H9 (cell line): ENCODE results near the gene GGA1. TPM values are rescaled to one million over a fixed set of nuclear protein-coding genes. Genes with fewer than 3 reads are reported as not detected.

Source experiments
- DNase-seq: peaks from one replicate; pipeline ENCODE4 v3.0.0-alpha.2; 2017
- H2AFZ ChIP-seq: one replicate; pipeline ENCODE4 v1.6.1; 2013; ENCODE audit warnings: mild to moderate bottlenecking, low read length, control low read depth, moderate library complexity
- H2AK5ac ChIP-seq: 2 replicates; pipeline ENCODE4 v1.6.1; 2013; ENCODE audit warnings: low read length, control low read depth, mixed read lengths; ENCODE audit not compliant: insufficient read length
- H2BK120ac ChIP-seq: one replicate; pipeline ENCODE4 v1.6.1; 2013; ENCODE audit warnings: low read depth, mild to moderate bottlenecking, low read length, control low read depth, inconsistent platforms; ENCODE audit not compliant: poor library complexity, severe bottlenecking
- H2BK12ac ChIP-seq: 2 replicates; pipeline ENCODE4 v1.6.1; 2013; ENCODE audit warnings: low read length, control low read depth, mixed read lengths, low read depth; ENCODE audit not compliant: insufficient read length
- H2BK15ac ChIP-seq: 2 replicates; pipeline ENCODE4 v1.6.1; 2013; ENCODE audit warnings: low read depth, low read length, control low read depth
- H2BK20ac ChIP-seq: one replicate; pipeline ENCODE4 v1.6.1; 2013; ENCODE audit warnings: low read depth, mild to moderate bottlenecking, low read length, control low read depth, inconsistent platforms; ENCODE audit not compliant: poor library complexity, severe bottlenecking
- H2BK5ac ChIP-seq: 2 replicates; pipeline ENCODE4 v1.6.1; 2013; ENCODE audit warnings: low read length, control low read depth, mixed read lengths; ENCODE audit not compliant: insufficient read length
- H3K14ac ChIP-seq: 2 replicates; pipeline ENCODE4 v1.6.1; 2013; ENCODE audit warnings: low read length, control low read depth; ENCODE audit not compliant: insufficient read depth
- H3K18ac ChIP-seq: 2 replicates; pipeline ENCODE4 v1.6.1; 2013; ENCODE audit warnings: low read depth, mild to moderate bottlenecking, mixed read lengths, low read length, control low read depth; ENCODE audit not compliant: insufficient read length
- H3K23ac ChIP-seq: 2 replicates; pipeline ENCODE4 v1.6.1; 2013; ENCODE audit warnings: low read length, control low read depth, mixed read lengths, low read depth; ENCODE audit not compliant: insufficient read length
- H3K23me2 ChIP-seq: 2 replicates; pipeline ENCODE4 v1.6.1; 2013; ENCODE audit warnings: low read depth, mild to moderate bottlenecking, mixed read lengths, low read length, control low read depth; ENCODE audit not compliant: insufficient read length, poor library complexity, severe bottlenecking
- H3K27ac ChIP-seq: 2 replicates; pipeline ENCODE4 v1.5.1; 2013; ENCODE audit warnings: low read length, control low read depth, mixed read lengths, low read depth; ENCODE audit not compliant: insufficient read length
- H3K27me3 ChIP-seq: 2 replicates; pipeline ENCODE4 v1.6.1; 2013; ENCODE audit warnings: low read length, control low read depth, inconsistent platforms; ENCODE audit not compliant: insufficient read depth
- H3K4ac ChIP-seq: 2 replicates; pipeline ENCODE4 v1.6.1; 2013; ENCODE audit warnings: low read depth, mild to moderate bottlenecking, control low read depth, inconsistent platforms, low read length, moderate library complexity
- H3K4me1 ChIP-seq: 2 replicates; pipeline ENCODE4 v1.6.1; 2013; ENCODE audit warnings: low read length, control low read depth, inconsistent platforms; ENCODE audit not compliant: insufficient read depth
- H3K4me2 ChIP-seq: 2 replicates; pipeline ENCODE4 v1.6.1; 2013; ENCODE audit warnings: low read length, control low read depth, mixed read lengths; ENCODE audit not compliant: insufficient read length, insufficient read depth
- H3K56ac ChIP-seq: 2 replicates; pipeline ENCODE4 v1.6.1; 2013; ENCODE audit warnings: low read depth, mild to moderate bottlenecking, mixed read lengths, low read length, control low read depth; ENCODE audit not compliant: insufficient read length
- H3K79me1 ChIP-seq: 2 replicates; pipeline ENCODE4 v1.6.1; 2013; ENCODE audit warnings: low read depth, mild to moderate bottlenecking, moderate library complexity, low read length, control low read depth, inconsistent platforms; ENCODE audit not compliant: insufficient read depth, poor library complexity, severe bottlenecking
- H3K79me2 ChIP-seq: 2 replicates; pipeline ENCODE4 v1.6.1; 2013; ENCODE audit warnings: low read length, control low read depth, inconsistent platforms; ENCODE audit not compliant: insufficient read depth
- H3K9ac ChIP-seq: 2 replicates; pipeline ENCODE4 v1.6.1; 2013; ENCODE audit warnings: low read length, control low read depth, mixed read lengths; ENCODE audit not compliant: insufficient read length; ENCODE audit errors: extremely low read depth
- H3K9me3 ChIP-seq: one replicate; pipeline ENCODE4 v1.6.1; 2013; ENCODE audit warnings: low read depth, low read length, inconsistent platforms; ENCODE audit not compliant: control insufficient read depth
- H3T11ph ChIP-seq: one replicate; pipeline ENCODE4 v1.6.1; 2013; ENCODE audit warnings: mild to moderate bottlenecking, low read length, control low read depth, inconsistent platforms
- H4K20me1 ChIP-seq: one replicate; pipeline ENCODE4 v1.6.1; 2013; ENCODE audit not compliant: control insufficient read depth, insufficient read length, insufficient read depth
- H4K5ac ChIP-seq: 2 replicates; pipeline ENCODE4 v1.6.1; 2013; ENCODE audit warnings: low read depth, mild to moderate bottlenecking, mixed read lengths, low read length, control low read depth; ENCODE audit not compliant: insufficient read length
- H4K8ac ChIP-seq: replicated peaks from 2 replicates; pipeline ENCODE4 v1.6.1; 2013; ENCODE audit warnings: low read length, control low read depth, mixed read lengths, low read depth; ENCODE audit not compliant: insufficient read length
- H4K91ac ChIP-seq: 2 replicates; pipeline ENCODE4 v1.6.1; 2013; ENCODE audit warnings: low read depth, mild to moderate bottlenecking, moderate library complexity, mixed read lengths, low read length, control low read depth; ENCODE audit not compliant: insufficient read length
- H3K27ac Mint-ChIP-seq, 3 experiments: 2 replicates in 2 of 3; 3 replicates in 1 of 3; pipeline ENCODE4 v1.8.0; 2020 to 2021; ENCODE audit warnings: mixed read lengths in 3 of 3, mild to moderate bottlenecking in 1 of 3, moderate library complexity in 1 of 3
- H3K27me3 Mint-ChIP-seq: 2 replicates; pipeline ENCODE4 v1.8.0; 2021; ENCODE audit warnings: low read depth, mild to moderate bottlenecking, moderate library complexity, mixed read lengths
- H3K36me3 Mint-ChIP-seq, 3 experiments: 2 replicates in 2 of 3; 3 replicates in 1 of 3; pipeline ENCODE4 v1.8.0; 2020 to 2021; ENCODE audit warnings: low read depth in 3 of 3, mixed read lengths in 3 of 3; ENCODE audit not compliant: insufficient read depth in 1 of 3
- H3K4me1 Mint-ChIP-seq, 2 experiments: 2 replicates each; pipeline ENCODE4 v1.8.0; 2020; ENCODE audit warnings: mixed read lengths in 2 of 2
- H3K4me3 Mint-ChIP-seq, 2 experiments: 2 replicates in 1 of 2; 3 replicates in 1 of 2; pipeline ENCODE4 v1.8.0; 2020 to 2021; ENCODE audit warnings: mild to moderate bottlenecking in 2 of 2, mixed read lengths in 2 of 2, moderate library complexity in 1 of 2
- H3K9me3 Mint-ChIP-seq, 2 experiments: 2 replicates in 1 of 2; 3 replicates in 1 of 2; pipeline ENCODE4 v1.8.0; 2020; ENCODE audit warnings: mild to moderate bottlenecking in 2 of 2, mixed read lengths in 2 of 2, moderate library complexity in 1 of 2
- WGBS: extraction: QIAGEN DNeasy Blood & Tissue Kit; methylation state at CpG from one replicate; pipeline ENCODE4 v1.1.7; 2013; ENCODE audit warnings: missing lambda C conversion rate, low lambda C conversion rate, mixed read lengths; ENCODE audit not compliant: insufficient read length; ENCODE audit errors: extremely low coverage; 5-methylcytosine and 5-hydroxymethylcytosine counted together
- total RNA-seq: library from RNA; stranded (reverse); gene quantifications from 2 replicates; pipeline ENCODE4 v1.2.1, GENCODE V29; 2021
- TF ChIP-seq, protein P1 (sequence below): fragments of 200-600 bp; sonication (generic); conservative IDR thresholded peaks from 3 replicates; pipeline ENCODE4 v1.8.0; 2021; ENCODE audit warnings: antibody characterized with exemption, mild to moderate bottlenecking

The GGA1 gene
- total RNA-seq, 1 experiment from 2014 or later, result 61.7 TPM

DNA sequence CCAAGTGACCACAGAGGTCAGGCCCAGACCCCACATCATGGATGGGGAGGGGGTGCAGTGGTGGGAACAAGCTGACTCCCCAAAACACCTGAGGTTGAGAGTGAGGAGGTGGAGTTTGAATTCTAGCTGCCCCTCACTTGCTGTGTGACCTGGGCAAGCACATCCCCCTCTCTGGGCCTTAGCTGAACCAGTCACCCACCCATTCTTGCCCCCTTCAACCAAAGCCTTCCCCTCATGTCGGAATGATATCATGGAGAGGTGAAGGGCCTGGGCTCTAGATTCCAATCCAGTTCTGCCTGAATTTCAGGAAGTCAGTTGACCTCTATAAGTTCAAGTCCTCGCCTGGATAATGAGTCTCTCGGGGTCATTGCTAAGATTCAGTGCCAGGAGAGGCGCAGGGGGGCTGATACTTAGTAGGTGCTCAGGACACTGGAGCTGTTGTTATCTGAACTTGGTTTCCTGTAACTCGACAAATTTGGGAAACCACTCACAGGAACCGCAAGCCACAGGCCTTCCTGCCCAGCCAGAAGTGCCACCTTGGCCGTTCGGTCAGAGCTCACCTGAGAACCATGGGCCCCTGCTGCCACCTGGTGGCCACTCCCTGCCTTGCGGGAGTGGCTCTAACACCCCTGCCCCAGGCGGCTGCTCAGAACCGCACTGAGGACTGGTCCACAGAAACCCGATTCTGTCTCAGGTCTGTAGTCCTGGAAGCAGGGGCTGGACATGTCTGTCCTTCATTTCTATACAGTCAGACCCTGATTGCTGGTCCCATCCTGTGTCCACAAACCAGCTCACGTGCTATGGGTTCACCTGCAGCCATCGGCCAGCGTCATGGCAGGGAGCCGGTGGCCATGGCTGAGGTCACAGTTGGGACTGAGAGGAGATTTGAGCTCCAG lies 41.5 kb upstream of the GGA1 start:
- H3K23ac ChIP-seq, result no peak overlapping the region
- H2AFZ ChIP-seq, result no peak overlapping the region
- H3K79me2 ChIP-seq, result no peaks in the 10 kb centered on the region; the same call in 1 of the 2 replicates
- no peak overlapping the region for H3K4me2 ChIP-seq
- no peak overlapping the region for H3K56ac ChIP-seq
- Mint-ChIP-seq H3K27me3 (peaks cover 3% of the 10 kb centered on the region; the same call in 1 of the 2 replicates), H3K4me1 (peaks cover 41 to 50% of the 10 kb centered on the region in 2 experiments), H3K4me3 (no peak overlapping the region; a peak in 1 of 5 replicates), H3K36me3 (peaks cover 0 to 12% (median 0%) of the 10 kb centered on the region in 3 experiments; a peak in 4 of 7 replicates), H3K9me3 (no peaks in the 10 kb centered on the region; a peak in 2 of 5 replicates), H3K27ac (no peak overlapping the region; a peak in 1 of 7 replicates)
- no peaks in the 10 kb centered on the region for H3K9me3 ChIP-seq
- no peak overlapping the region for H2BK12ac ChIP-seq
- DNase-seq, result peak; percentile 89
- no peaks in the 10 kb centered on the region for H3K23me2 ChIP-seq
- no peak overlapping the region for H3K14ac ChIP-seq
- H3T11ph ChIP-seq, result no peak overlapping the region
- no peaks in the 10 kb centered on the region for H3K27me3 ChIP-seq
- H4K91ac ChIP-seq, result no peak overlapping the region
- H3K4me1 ChIP-seq, result peaks cover 8% of the 10 kb centered on the region
- no peaks in the 10 kb centered on the region for H4K20me1 ChIP-seq
- H2AK5ac ChIP-seq, result no peak overlapping the region
- no peak overlapping the region for H2BK20ac ChIP-seq
- no peak overlapping the region for H3K9ac ChIP-seq
- no peak overlapping the region for H3K4ac ChIP-seq
- no peak overlapping the region for H3K27ac ChIP-seq
- no peak overlapping the region for H2BK15ac ChIP-seq
- no peak overlapping the region for H2BK5ac ChIP-seq
- H4K5ac ChIP-seq, result no peak overlapping the region
- no peak overlapping the region for H4K8ac ChIP-seq
- TF ChIP-seq, protein P1, sequence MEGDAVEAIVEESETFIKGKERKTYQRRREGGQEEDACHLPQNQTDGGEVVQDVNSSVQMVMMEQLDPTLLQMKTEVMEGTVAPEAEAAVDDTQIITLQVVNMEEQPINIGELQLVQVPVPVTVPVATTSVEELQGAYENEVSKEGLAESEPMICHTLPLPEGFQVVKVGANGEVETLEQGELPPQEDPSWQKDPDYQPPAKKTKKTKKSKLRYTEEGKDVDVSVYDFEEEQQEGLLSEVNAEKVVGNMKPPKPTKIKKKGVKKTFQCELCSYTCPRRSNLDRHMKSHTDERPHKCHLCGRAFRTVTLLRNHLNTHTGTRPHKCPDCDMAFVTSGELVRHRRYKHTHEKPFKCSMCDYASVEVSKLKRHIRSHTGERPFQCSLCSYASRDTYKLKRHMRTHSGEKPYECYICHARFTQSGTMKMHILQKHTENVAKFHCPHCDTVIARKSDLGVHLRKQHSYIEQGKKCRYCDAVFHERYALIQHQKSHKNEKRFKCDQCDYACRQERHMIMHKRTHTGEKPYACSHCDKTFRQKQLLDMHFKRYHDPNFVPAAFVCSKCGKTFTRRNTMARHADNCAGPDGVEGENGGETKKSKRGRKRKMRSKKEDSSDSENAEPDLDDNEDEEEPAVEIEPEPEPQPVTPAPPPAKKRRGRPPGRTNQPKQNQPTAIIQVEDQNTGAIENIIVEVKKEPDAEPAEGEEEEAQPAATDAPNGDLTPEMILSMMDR, result peak; percentile 98
- H3K79me1 ChIP-seq, result no peaks in the 10 kb centered on the region
- no CpG with 5 or more reads among the region's 16 CpGs for WGBS
- H2BK120ac ChIP-seq, result no peak overlapping the region
- H3K18ac ChIP-seq, result no peak overlapping the region
